Esophagus squamous epithelium (tissue), 4 donors: Measurements from ENCODE around the gene ETV6.

Experiments used
- POLR2A ChIP-seq, 4 donors: fragments of 450-650 bp; IDR thresholded peaks; one replicate each; pipeline ENCODE4 v1.6.1; 2017; ENCODE audit warnings: antibody characterized with exemption in 4 of 4, mild to moderate bottlenecking in 4 of 4, moderate library complexity in 3 of 4
- TF ChIP-seq, protein P1 (sequence below), 6 experiments: fragments of 450-650 bp in 4 of 6; fragments of 200-600 bp in 2 of 6; sonication (generic) in 2 of 6; IDR thresholded peaks; one replicate each; pipeline ENCODE4 v1.5.1; 2016 to 2019; ENCODE audit warnings: antibody characterized with exemption in 6 of 6, mild to moderate bottlenecking in 4 of 6, moderate library complexity in 4 of 6

DNA sequence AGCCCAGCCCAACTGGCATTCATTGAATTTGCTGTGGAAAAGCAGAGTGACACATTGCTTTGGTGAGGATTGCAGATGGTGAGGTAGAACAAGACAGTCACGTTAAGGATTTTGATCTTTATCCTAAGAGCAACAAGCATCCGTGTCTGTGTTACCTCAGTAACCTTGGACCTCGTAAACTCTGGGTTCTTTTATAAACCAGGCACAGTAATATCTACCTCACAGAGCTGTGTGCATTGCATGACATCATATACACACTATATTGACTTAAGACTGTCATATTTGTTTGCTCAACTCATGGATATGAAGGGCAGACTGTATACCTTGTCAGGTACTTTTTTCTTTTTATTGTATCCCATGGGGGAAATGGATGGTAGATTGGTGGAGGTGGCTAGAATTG is 156.2 kb downstream of the ETV6 start:
- TF ChIP-seq, protein P1, sequence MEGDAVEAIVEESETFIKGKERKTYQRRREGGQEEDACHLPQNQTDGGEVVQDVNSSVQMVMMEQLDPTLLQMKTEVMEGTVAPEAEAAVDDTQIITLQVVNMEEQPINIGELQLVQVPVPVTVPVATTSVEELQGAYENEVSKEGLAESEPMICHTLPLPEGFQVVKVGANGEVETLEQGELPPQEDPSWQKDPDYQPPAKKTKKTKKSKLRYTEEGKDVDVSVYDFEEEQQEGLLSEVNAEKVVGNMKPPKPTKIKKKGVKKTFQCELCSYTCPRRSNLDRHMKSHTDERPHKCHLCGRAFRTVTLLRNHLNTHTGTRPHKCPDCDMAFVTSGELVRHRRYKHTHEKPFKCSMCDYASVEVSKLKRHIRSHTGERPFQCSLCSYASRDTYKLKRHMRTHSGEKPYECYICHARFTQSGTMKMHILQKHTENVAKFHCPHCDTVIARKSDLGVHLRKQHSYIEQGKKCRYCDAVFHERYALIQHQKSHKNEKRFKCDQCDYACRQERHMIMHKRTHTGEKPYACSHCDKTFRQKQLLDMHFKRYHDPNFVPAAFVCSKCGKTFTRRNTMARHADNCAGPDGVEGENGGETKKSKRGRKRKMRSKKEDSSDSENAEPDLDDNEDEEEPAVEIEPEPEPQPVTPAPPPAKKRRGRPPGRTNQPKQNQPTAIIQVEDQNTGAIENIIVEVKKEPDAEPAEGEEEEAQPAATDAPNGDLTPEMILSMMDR (IDR thresholded peaks at IDR 0.05), result no peak
- TF ChIP-seq POLR2A (IDR thresholded peaks at IDR 0.05), result no peak
